Measurements from ENCODE around the gene U2SURP. TPM values are rescaled to one million over a fixed set of nuclear protein-coding genes. Genes with fewer than 3 reads are reported as not detected.
"Not testable (repeated sequence)": the region's sequence is repeated elsewhere in the genome, so short reads cannot be mapped to it uniquely, and the experiment has no call there.

U2SURP gene
- total RNA-seq, 1 donor from 2014 or later, result 47.2 TPM

GRCh38 chr3:142976621-142977398, 24.6 kb upstream of the U2SURP start:
- DNase-seq (ENCODE audit: low read depth), result peak; percentile 88

- DNase-seq (ENCODE audit: low read depth), result peak; percentile 9
Measured at GRCh38 chr3:142977399-142977728, 24.0 kb upstream of the U2SURP start.

GRCh38 chr3:142981108-142981507, 20.3 kb upstream of the U2SURP start:
- peak; percentile 44 for DNase-seq (ENCODE audit: low read depth)

- no peak for DNase-seq (ENCODE audit: low read depth)
Measured at GRCh38 chr3:142982038-142982773, 19.2 kb upstream of the U2SURP start.

GRCh38 chr3:142983318-142983717, 18.1 kb upstream of the U2SURP start:
- no peak for DNase-seq (ENCODE audit: low read depth)

GRCh38 chr3:142984255-142984654, 17.1 kb upstream of the U2SURP start:
- no peak for DNase-seq (ENCODE audit: low read depth)

- DNase-seq (ENCODE audit: low read depth), result peak; percentile 43
Measured at GRCh38 chr3:142987080-142987700, 14.2 kb upstream of the U2SURP start.

GRCh38 chr3:142987707-142988106, 13.7 kb upstream of the U2SURP start:
- DNase-seq (ENCODE audit: low read depth), result peak; percentile 40

- DNase-seq (ENCODE audit: low read depth), result not testable (repeated sequence)
Measured at GRCh38 chr3:142988221-142988620, 13.1 kb upstream of the U2SURP start.

- DNase-seq (ENCODE audit: low read depth), result not testable (repeated sequence)
Measured at GRCh38 chr3:142988826-142989225, 12.5 kb upstream of the U2SURP start.

GRCh38 chr3:142990721-142991120, 10.6 kb upstream of the U2SURP start:
- DNase-seq (ENCODE audit: low read depth), result no peak

GRCh38 chr3:142992323-142992722, 9.0 kb upstream of the U2SURP start:
- DNase-seq (ENCODE audit: low read depth), result no peak

GRCh38 chr3:142993958-142994442, 7.4 kb upstream of the U2SURP start:
- peak; percentile 70 for DNase-seq (ENCODE audit: low read depth)

GRCh38 chr3:142997330-142997729, 4.0 kb upstream of the U2SURP start:
- no peak for DNase-seq (ENCODE audit: low read depth)

GRCh38 chr3:142998439-142998838, 2.9 kb upstream of the U2SURP start:
- DNase-seq (ENCODE audit: low read depth), result no peak

- DNase-seq (ENCODE audit: low read depth), result no peak
Measured at GRCh38 chr3:142999881-143000280, 1.5 kb upstream of the U2SURP start.

- peak; percentile 45 for DNase-seq (ENCODE audit: low read depth)
Measured at GRCh38 chr3:143000528-143000927, 842 bp upstream of the U2SURP start.

- no peak for DNase-seq (ENCODE audit: low read depth)
Measured at GRCh38 chr3:143001034-143001368, 369 bp upstream of the U2SURP start.

- DNase-seq (ENCODE audit: low read depth), result no peak
Measured at GRCh38 chr3:143002083-143002712, 828 bp downstream of the U2SURP start.

GRCh38 chr3:143002727-143003126, 1.4 kb downstream of the U2SURP start:
- DNase-seq (ENCODE audit: low read depth), result no peak

GRCh38 chr3:143004823-143005222, 3.5 kb downstream of the U2SURP start:
- DNase-seq (ENCODE audit: low read depth), result no peak

- DNase-seq (ENCODE audit: low read depth), result no peak
Measured at GRCh38 chr3:143010024-143010423, 8.7 kb downstream of the U2SURP start.

All from myocyte (in vitro differentiated cells).